ENCODE data around the gene CMTR1. TPM values are rescaled to one million over a fixed set of nuclear protein-coding genes. Genes with fewer than 3 reads are reported as not detected.

The CMTR1 gene
- total RNA-seq = 10 to 100 TPM; 31.4 to 35.7 (median 32.4) TPM

GRCh38 chr6:37432916-37433656 is at the start of gene CMTR1:
Gene CMTR1, plus strand, starts transcription at chr6:37433221. Its CDS starts 2,409 bp downstream, at chr6:37435630.
- Histone ChIP-seq H3K36me3 (no peaks in the 10 kb centered on the region), H3K27me3 (no peaks in the 10 kb centered on the region), H3K27ac (peak within 1 kb of the TSS; percentile 94 to 96), H3K4me3 (peak within 1 kb of the TSS; percentile 89 to 98 (median 91)), H3K9me3 (no peaks in the 10 kb centered on the region), H3K4me1 (no peaks in the 10 kb centered on the region)
- intact Hi-C loops (cut with DNase I; ENCODE audit: low total_unique reads) = no loop called here
- DNase-seq (ENCODE audit: low spot score in 2 of 2) = peak; percentile 87 to 93
- TF ChIP-seq, protein P1, sequence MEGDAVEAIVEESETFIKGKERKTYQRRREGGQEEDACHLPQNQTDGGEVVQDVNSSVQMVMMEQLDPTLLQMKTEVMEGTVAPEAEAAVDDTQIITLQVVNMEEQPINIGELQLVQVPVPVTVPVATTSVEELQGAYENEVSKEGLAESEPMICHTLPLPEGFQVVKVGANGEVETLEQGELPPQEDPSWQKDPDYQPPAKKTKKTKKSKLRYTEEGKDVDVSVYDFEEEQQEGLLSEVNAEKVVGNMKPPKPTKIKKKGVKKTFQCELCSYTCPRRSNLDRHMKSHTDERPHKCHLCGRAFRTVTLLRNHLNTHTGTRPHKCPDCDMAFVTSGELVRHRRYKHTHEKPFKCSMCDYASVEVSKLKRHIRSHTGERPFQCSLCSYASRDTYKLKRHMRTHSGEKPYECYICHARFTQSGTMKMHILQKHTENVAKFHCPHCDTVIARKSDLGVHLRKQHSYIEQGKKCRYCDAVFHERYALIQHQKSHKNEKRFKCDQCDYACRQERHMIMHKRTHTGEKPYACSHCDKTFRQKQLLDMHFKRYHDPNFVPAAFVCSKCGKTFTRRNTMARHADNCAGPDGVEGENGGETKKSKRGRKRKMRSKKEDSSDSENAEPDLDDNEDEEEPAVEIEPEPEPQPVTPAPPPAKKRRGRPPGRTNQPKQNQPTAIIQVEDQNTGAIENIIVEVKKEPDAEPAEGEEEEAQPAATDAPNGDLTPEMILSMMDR (IDR thresholded peaks at IDR 0.05) = no peak
- TF ChIP-seq POLR2A (IDR thresholded peaks at IDR 0.05) = peak; percentile 53
- peak; percentile 78 to 90 (median 82) for TF ChIP-seq POLR2AphosphoS5 (IDR thresholded peaks at IDR 0.05)

GRCh38 chr6:37388578-37388977 is 44.4 kb upstream of the CMTR1 start:
- no peak overlapping the region for H3K4me3 ChIP-seq
- TF ChIP-seq, protein P1 (IDR thresholded peaks at IDR 0.05) = no peak
- no peak for TF ChIP-seq POLR2A (IDR thresholded peaks at IDR 0.05)
- TF ChIP-seq POLR2AphosphoS5 (IDR thresholded peaks at IDR 0.05) = no peak
- no peaks in the 10 kb centered on the region for H3K36me3 ChIP-seq
- no peaks in the 10 kb centered on the region for H3K9me3 ChIP-seq
- DNase-seq (ENCODE audit: low spot score in 2 of 2) = no peak
- H3K27ac ChIP-seq = no peak overlapping the region
- intact Hi-C loops (cut with DNase I; ENCODE audit: low total_unique reads) = no loop called here
- no peaks in the 10 kb centered on the region for H3K4me1 ChIP-seq
- no peaks in the 10 kb centered on the region for H3K27me3 ChIP-seq

DNA sequence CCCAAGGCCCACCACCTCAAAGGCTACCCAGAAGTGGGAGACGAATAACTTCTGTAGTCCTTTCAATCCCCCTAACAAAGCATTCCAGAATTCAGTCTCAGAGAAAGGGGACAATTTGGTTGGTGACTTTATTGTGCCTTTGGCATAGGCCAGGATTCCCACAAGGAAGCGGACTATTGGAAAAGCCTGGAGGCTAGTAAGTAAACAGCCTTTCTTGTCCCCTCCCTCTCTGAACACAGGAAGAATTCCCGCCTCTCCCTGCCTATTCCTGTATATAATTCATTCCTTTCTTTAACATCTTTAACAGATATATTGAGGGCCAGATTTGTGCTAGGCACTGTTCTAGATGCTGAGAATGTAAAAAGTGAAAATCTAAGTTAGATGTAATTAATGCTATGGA is 43.2 kb upstream of the CMTR1 start:
- no peaks in the 10 kb centered on the region for H3K4me1 ChIP-seq
- H3K27ac ChIP-seq = no peak overlapping the region
- TF ChIP-seq POLR2AphosphoS5 (IDR thresholded peaks at IDR 0.05) = no peak
- TF ChIP-seq, protein P1 (IDR thresholded peaks at IDR 0.05) = no peak
- TF ChIP-seq POLR2A (IDR thresholded peaks at IDR 0.05) = no peak
- no peaks in the 10 kb centered on the region for H3K27me3 ChIP-seq
- intact Hi-C loops (cut with DNase I; ENCODE audit: low total_unique reads) = no loop called here
- H3K9me3 ChIP-seq = no peaks in the 10 kb centered on the region
- H3K36me3 ChIP-seq = no peaks in the 10 kb centered on the region
- no peak overlapping the region for H3K4me3 ChIP-seq
- no peak for DNase-seq (ENCODE audit: low spot score in 2 of 2)

- H3K36me3 ChIP-seq = no peaks in the 10 kb centered on the region
- no peaks in the 10 kb centered on the region for H3K4me1 ChIP-seq
- no peaks in the 10 kb centered on the region for H3K27me3 ChIP-seq
- H3K9me3 ChIP-seq = no peaks in the 10 kb centered on the region
- DNase-seq (ENCODE audit: low spot score in 2 of 2) = no peak
- intact Hi-C loops (cut with DNase I; ENCODE audit: low total_unique reads) = no loop called here
- H3K27ac ChIP-seq = no peak overlapping the region
- TF ChIP-seq, protein P1 (IDR thresholded peaks at IDR 0.05) = no peak
- TF ChIP-seq POLR2A (IDR thresholded peaks at IDR 0.05) = no peak
- TF ChIP-seq POLR2AphosphoS5 (IDR thresholded peaks at IDR 0.05) = no peak
- no peak overlapping the region for H3K4me3 ChIP-seq
These were observed 41.9 kb upstream of the CMTR1 start for GRCh38 chr6:37391120-37391519.

GRCh38 chr6:37392821-37393220 is 40.2 kb upstream of the CMTR1 start:
- Histone ChIP-seq H3K36me3 (no peaks in the 10 kb centered on the region), H3K27ac (no peak overlapping the region)

More at GRCh38 chr6:37392821-37393220, 40.2 kb upstream of the CMTR1 start:
- Histone ChIP-seq H3K4me1 (no peaks in the 10 kb centered on the region), H3K9me3 (no peaks in the 10 kb centered on the region), H3K4me3 (no peak overlapping the region), H3K27me3 (no peaks in the 10 kb centered on the region)
- DNase-seq (ENCODE audit: low spot score in 2 of 2) = no peak
- intact Hi-C loops (cut with DNase I; ENCODE audit: low total_unique reads) = no loop called here
- no peak for TF ChIP-seq POLR2AphosphoS5 (IDR thresholded peaks at IDR 0.05)
- TF ChIP-seq, protein P1 (IDR thresholded peaks at IDR 0.05) = no peak
- no peak for TF ChIP-seq POLR2A (IDR thresholded peaks at IDR 0.05)

Data from breast epithelium (tissue), 4 donors.